22Rv1 (cell line): ENCODE data around the gene DMWD.
A peak's percentile ranks its signal among the peaks of the same experiment; 100 is the strongest.
"Not testable (repeated sequence)": the region's sequence is repeated elsewhere in the genome, so short reads cannot be mapped to it uniquely, and the experiment has no call there.

ENCODE experiments used
- H3K27ac ChIP-seq: fragments of 450-650 bp; 2 replicates; pipeline ENCODE4 v1.5.1; 2017
- ZFX ChIP-seq: fragments of 450-650 bp; IDR thresholded peaks from 2 replicates; pipeline ENCODE4 v1.6.1; 2017; ENCODE audit warnings: antibody characterized with exemption, borderline replicate concordance
- TF ChIP-seq, protein P1 (sequence below): fragments of 450-650 bp; IDR thresholded peaks from 2 replicates; pipeline ENCODE4 v1.5.1; 2017; ENCODE audit warnings: mild to moderate bottlenecking

Gene DMWD

DNA sequence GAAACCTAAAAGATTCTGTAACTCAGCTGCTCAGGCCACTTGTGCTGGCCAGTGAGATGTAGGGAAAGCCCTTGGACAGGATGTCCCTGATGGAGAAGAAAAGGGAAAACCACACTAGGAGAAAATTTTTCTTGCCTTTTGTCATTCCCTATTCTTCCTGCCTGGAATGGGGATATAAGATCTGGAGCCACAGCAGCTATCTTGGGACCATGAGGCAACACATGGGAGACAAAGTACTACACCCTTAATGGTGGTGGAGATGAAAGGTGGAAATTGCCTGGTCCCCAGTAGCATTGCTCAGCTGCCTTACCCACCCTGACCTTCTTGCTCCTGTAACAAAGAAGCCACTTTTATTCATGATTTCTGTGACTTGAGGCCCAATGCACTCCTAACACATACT, 13.1 kb upstream of the DMWD start:
- TF ChIP-seq, protein P1, sequence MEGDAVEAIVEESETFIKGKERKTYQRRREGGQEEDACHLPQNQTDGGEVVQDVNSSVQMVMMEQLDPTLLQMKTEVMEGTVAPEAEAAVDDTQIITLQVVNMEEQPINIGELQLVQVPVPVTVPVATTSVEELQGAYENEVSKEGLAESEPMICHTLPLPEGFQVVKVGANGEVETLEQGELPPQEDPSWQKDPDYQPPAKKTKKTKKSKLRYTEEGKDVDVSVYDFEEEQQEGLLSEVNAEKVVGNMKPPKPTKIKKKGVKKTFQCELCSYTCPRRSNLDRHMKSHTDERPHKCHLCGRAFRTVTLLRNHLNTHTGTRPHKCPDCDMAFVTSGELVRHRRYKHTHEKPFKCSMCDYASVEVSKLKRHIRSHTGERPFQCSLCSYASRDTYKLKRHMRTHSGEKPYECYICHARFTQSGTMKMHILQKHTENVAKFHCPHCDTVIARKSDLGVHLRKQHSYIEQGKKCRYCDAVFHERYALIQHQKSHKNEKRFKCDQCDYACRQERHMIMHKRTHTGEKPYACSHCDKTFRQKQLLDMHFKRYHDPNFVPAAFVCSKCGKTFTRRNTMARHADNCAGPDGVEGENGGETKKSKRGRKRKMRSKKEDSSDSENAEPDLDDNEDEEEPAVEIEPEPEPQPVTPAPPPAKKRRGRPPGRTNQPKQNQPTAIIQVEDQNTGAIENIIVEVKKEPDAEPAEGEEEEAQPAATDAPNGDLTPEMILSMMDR: no peak
- no peak for TF ChIP-seq ZFX
- H3K27ac ChIP-seq: no peak overlapping the region

DNA sequence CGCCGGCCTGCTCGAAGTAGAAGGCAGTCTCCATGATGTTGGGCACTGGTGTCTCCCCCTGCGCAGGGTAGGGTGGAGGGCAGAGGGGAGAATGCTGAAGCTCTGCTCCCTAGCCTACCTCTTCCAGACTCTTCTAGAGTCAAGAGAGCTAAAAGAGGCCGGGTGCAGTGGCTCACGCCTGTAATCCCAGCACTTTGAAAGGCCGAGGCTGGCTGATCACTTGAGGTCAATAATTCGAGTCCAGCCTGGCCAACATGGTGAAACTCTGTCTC, 12.2 kb upstream of the DMWD start:
- no peak for TF ChIP-seq ZFX
- TF ChIP-seq, protein P1: no peak
- no peak overlapping the region for H3K27ac ChIP-seq

DNA sequence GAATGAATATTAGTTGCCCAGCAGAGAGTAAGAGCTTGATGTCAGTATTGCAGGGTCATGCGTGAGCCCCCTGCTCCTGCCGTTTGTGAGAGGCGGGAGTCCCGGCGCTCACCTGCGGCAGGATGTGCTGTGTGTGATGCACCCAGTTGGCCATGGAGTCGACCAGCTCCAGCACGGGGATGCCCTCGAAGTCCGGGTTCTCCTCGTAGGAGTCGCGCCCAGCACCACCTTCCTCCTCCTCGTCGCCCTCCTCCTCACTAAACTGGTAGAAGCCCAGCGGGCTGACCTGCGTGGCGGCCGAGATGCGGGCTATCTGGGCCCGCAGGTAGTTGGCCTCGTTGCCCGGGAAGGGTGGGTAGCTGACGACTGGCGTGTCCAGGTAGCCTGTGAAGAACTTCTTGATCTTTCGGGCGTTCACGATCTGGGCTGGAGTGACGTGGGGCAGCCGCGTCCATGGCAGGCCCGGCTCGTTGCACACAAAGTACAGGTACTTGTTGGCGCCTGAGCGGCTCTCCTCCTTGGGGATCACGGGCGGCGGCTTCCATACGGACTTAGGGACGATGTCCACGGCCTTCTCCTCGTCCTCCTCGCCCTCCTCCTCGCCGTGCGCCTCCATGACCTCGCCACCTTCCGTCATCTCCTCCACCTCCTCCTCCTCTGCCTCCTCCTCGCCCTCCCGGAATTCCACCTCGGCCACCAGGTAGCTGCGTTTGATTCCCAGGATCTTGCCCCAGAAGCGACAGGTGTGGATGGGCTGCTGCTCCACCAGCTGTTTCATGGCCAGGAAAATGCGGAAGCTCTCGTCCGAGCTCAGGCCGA, 11.7 kb upstream of the DMWD start:
- TF ChIP-seq ZFX: no peak
- TF ChIP-seq, protein P1: no peak
- H3K27ac ChIP-seq: no peak overlapping the region

DNA sequence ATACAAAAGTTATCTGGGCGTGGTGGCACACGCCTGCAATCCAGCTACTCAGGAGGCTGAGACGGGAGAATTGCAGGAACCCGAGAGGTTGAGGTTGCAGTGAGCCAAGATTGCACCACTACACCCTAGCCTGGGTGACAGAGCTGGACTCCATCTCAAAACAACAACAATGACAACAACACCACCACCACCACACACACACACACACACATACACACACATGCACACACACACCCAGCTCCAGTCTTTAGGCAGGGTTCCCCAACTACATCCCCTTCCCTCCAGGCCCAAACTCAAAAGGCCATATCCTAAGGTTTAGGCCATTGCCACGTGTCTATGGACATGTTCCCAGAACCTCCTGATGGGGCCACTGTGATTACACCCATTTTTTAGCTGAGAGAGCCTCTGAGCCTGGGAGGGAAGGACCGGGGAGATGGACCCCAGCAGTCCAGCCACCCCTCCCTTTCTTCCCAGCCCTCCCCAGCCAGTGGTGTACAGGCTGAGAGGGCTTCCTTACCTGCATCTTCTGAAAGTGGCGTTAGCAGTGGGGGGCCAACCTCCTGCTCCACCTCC, 9.0 kb upstream of the DMWD start:
- no peak overlapping the region for H3K27ac ChIP-seq

DNA sequence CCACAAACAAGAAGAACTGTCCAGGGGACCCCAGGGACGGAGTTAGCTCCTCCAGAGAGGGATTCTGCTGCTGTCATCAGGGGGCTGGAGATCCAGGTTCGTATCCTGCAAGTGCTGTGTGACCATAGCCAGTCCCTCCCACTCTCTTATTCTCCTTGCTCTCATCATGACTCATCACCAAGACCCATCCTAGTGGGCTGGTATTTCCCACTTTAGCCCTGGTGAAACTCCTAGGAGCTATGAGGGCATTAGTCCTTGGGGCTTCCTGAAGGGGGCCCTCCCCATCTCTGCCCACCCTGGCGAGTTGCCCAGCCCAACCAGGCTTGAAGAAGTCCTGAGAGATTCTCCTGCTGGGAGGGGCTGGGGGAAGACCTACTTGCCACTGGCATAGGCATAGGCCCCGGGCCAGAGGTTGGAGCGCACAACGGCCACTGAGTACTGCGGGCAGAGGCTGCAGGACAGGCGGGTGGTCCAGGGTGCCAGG, 7.5 kb upstream of the DMWD start:
- H3K27ac ChIP-seq: no peak overlapping the region
- TF ChIP-seq, protein P1: no peak
- no peak for TF ChIP-seq ZFX

More for the DNA sequence above, 9.0 kb upstream of the DMWD start:
- TF ChIP-seq, protein P1: no peak
- no peak for TF ChIP-seq ZFX

DNA sequence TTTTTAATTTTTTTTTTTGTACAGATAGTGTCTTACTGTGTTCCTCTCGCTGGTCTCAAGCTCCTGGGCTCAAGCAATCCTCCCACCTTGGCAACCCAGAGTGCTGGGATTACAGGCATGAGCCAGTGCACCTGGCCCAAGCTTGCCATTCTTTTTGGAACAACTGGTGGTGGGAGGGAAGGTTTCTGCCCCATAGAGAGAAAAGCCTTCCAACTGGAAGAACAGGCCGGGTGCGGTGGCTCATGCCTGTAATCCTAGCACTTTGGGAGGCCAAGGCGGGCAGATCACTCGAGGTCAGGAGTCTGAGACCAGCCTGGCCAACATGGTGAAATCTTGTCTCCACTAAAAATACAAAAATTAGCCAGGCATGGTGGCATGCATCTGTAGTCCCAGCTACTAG, 6.9 kb upstream of the DMWD start:
- not testable (repeated sequence) for H3K27ac ChIP-seq

DNA sequence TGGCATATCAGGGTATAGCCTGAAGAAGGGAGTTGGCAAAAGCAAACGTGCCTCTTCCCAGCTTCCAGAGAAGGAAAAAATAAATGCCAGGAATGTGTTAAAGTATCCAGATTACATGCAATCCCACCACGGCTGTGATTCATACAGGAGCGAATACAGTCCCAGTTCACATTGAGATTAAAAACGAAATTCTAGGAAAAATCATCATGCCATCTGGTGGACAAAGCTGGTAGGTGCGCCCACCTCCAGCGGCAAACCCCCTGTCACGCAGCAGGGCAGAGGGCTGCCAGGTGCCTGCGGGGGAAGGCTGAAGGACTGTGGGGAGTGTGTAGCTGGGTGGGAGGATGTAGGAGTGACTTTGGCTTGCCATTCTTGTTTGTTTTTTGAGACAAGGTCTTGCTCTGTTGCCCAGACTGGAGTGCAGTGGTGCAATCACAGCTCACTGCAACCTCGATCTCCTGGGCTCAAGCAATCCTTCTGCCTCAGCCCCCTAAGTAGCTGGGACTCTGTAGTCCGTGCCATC, 6.4 kb upstream of the DMWD start:
- no peak overlapping the region for H3K27ac ChIP-seq
- TF ChIP-seq, protein P1: peak; percentile 83
- TF ChIP-seq ZFX: no peak
